ENCODE results near the gene UBE3B.

DNA sequence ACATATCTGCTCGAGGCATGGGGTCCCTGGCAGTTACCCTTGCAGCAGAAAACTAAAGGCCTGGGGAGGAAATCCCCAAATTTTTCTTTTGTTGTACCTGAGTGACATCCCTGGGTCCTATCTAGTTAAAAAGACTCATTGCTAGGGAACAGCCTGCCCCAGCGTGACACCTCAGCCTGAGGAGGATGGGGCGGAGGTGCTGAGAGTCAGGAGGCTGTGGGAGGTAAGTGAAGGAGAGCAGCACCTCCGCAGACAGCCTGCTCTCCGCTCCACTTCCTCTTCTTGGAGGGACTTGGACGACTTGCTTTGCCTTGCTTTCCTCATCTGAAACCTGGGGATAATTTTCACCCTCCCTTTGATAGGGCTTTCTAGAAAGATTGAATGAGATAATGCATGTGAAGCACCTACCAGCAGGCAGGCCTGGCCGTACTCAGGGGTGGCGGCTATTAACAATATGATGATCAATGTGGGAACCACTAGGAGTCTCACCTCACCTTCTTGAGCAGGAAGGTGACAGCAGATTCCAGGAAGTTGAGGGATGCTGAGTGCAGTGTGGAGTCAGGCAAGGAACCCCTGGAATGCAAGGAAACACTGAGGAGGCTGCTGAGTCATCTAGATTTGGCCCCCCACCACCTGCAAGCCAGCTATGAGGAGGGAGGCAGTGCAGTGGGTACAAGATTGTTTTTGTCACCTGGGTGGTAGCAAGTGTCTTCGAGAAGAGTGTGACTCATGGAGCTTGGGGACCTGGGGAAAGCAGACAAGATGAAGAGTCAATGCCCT, 23.2 kb downstream of the UBE3B start:
- TF ChIP-seq, protein P1, sequence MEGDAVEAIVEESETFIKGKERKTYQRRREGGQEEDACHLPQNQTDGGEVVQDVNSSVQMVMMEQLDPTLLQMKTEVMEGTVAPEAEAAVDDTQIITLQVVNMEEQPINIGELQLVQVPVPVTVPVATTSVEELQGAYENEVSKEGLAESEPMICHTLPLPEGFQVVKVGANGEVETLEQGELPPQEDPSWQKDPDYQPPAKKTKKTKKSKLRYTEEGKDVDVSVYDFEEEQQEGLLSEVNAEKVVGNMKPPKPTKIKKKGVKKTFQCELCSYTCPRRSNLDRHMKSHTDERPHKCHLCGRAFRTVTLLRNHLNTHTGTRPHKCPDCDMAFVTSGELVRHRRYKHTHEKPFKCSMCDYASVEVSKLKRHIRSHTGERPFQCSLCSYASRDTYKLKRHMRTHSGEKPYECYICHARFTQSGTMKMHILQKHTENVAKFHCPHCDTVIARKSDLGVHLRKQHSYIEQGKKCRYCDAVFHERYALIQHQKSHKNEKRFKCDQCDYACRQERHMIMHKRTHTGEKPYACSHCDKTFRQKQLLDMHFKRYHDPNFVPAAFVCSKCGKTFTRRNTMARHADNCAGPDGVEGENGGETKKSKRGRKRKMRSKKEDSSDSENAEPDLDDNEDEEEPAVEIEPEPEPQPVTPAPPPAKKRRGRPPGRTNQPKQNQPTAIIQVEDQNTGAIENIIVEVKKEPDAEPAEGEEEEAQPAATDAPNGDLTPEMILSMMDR (IDR thresholded peaks at IDR 0.05): no peak
- TF ChIP-seq POLR2A (IDR thresholded peaks at IDR 0.05): no peak

All from prostate gland (tissue), 2 donors.